Measurements from ENCODE around the gene PRSS1. TPM values are rescaled to one million over a fixed set of nuclear protein-coding genes. Genes with fewer than 3 reads are reported as not detected.

The PRSS1 gene
- total and polyA plus RNA-seq, 2 experiments from 2014 or later = not detected

- TF ChIP-seq, protein P1, sequence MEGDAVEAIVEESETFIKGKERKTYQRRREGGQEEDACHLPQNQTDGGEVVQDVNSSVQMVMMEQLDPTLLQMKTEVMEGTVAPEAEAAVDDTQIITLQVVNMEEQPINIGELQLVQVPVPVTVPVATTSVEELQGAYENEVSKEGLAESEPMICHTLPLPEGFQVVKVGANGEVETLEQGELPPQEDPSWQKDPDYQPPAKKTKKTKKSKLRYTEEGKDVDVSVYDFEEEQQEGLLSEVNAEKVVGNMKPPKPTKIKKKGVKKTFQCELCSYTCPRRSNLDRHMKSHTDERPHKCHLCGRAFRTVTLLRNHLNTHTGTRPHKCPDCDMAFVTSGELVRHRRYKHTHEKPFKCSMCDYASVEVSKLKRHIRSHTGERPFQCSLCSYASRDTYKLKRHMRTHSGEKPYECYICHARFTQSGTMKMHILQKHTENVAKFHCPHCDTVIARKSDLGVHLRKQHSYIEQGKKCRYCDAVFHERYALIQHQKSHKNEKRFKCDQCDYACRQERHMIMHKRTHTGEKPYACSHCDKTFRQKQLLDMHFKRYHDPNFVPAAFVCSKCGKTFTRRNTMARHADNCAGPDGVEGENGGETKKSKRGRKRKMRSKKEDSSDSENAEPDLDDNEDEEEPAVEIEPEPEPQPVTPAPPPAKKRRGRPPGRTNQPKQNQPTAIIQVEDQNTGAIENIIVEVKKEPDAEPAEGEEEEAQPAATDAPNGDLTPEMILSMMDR (conservative IDR thresholded peaks at IDR 0.05; ENCODE audit: low read depth in 2 of 2) = no peak
These were observed 21.5 kb downstream of the PRSS1 start, which contains the start of gene PRSS2 (continued) for GRCh38 chr7:142770661-142771352.

DNA sequence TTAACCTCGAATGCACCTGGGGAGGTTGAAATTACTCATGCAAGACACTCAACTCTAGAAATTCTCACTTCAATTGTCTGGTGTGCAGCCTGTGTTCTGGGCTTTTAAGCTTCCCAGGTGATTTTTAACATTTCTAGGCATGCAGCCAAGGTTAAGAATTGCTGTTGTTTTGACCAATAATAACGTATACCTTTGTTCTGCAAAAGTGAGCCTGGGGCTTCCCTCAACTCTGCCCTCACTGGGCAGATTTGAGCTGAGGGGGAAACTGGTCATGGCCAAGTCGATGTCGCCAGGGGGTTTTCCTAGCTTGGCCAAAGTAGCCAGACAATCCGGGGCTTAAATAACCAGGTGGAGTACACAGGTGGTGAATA, 22.1 kb downstream of the PRSS1 start:
- Mint-ChIP-seq H3K27me3 (ENCODE audit: insufficient read depth, low read depth, poor library complexity) (peaks cover 4% of the 10 kb centered on the region), H3K27ac (no peak overlapping the region), H3K36me3 (ENCODE audit: low read depth) (no peaks in the 10 kb centered on the region), H3K4me1 (peaks cover 3% of the 10 kb centered on the region; the same call in 1 of the 3 replicates), H3K4me3 (no peak overlapping the region), H3K9me3 (no peaks in the 10 kb centered on the region; the same call in 1 of the 3 replicates)
- H3K4me1 ChIP-seq (ENCODE audit: insufficient read depth) = no peaks in the 10 kb centered on the region
- H3K27me3 ChIP-seq (ENCODE audit: insufficient read depth) = no peaks in the 10 kb centered on the region
- H2AFZ ChIP-seq = no peak overlapping the region
- ATAC-seq = no peak
- H3F3A ChIP-seq (replicated peaks; ENCODE audit: low read depth) = no peaks in the 10 kb centered on the region
- DNase-seq (ENCODE audit: low spot score) = no peak
- H3K36me3 ChIP-seq (ENCODE audit: insufficient read depth) = no peaks in the 10 kb centered on the region
- no peak overlapping the region for H3K4me3 ChIP-seq
- no peak overlapping the region for H3K4me2 ChIP-seq
- H4K20me1 ChIP-seq (replicated peaks; ENCODE audit: insufficient read depth) = no peaks in the 10 kb centered on the region
- no peaks in the 10 kb centered on the region for H3K79me2 ChIP-seq (replicated peaks; ENCODE audit: insufficient read depth)
- H3K9me2 ChIP-seq (ENCODE audit: insufficient read depth) = no peaks in the 10 kb centered on the region
- H3K27ac ChIP-seq (ENCODE audit: low read depth) = no peak overlapping the region
- no peak for TF ChIP-seq JUNB (IDR thresholded peaks at IDR 0.05; ENCODE audit: unreplicated experiment)
- TF ChIP-seq NANOG (IDR thresholded peaks at IDR 0.05; ENCODE audit: borderline replicate concordance) = no peak
- TF ChIP-seq ZNF114 (CRISPR knock-in tag; IDR thresholded peaks at IDR 0.05) = no peak
- no peak for TF ChIP-seq ZNF331 (CRISPR knock-in tag; IDR thresholded peaks at IDR 0.05; ENCODE audit: low read depth)
- TF ChIP-seq, protein P1 (conservative IDR thresholded peaks at IDR 0.05; ENCODE audit: low read depth in 2 of 2) = no peak
- no peak for TF ChIP-seq POLR2AphosphoS5 (IDR thresholded peaks at IDR 0.05; ENCODE audit: low read depth)
- no peak for TF ChIP-seq ETS1 (IDR thresholded peaks at IDR 0.05)
- TF ChIP-seq CREB1 (CRISPR knock-in tag; IDR thresholded peaks at IDR 0.05; ENCODE audit: low read depth) = no peak
- no peak for TF ChIP-seq EZH2 (IDR thresholded peaks at IDR 0.05; ENCODE audit: low read depth, unreplicated experiment)
- TF ChIP-seq, protein P2, sequence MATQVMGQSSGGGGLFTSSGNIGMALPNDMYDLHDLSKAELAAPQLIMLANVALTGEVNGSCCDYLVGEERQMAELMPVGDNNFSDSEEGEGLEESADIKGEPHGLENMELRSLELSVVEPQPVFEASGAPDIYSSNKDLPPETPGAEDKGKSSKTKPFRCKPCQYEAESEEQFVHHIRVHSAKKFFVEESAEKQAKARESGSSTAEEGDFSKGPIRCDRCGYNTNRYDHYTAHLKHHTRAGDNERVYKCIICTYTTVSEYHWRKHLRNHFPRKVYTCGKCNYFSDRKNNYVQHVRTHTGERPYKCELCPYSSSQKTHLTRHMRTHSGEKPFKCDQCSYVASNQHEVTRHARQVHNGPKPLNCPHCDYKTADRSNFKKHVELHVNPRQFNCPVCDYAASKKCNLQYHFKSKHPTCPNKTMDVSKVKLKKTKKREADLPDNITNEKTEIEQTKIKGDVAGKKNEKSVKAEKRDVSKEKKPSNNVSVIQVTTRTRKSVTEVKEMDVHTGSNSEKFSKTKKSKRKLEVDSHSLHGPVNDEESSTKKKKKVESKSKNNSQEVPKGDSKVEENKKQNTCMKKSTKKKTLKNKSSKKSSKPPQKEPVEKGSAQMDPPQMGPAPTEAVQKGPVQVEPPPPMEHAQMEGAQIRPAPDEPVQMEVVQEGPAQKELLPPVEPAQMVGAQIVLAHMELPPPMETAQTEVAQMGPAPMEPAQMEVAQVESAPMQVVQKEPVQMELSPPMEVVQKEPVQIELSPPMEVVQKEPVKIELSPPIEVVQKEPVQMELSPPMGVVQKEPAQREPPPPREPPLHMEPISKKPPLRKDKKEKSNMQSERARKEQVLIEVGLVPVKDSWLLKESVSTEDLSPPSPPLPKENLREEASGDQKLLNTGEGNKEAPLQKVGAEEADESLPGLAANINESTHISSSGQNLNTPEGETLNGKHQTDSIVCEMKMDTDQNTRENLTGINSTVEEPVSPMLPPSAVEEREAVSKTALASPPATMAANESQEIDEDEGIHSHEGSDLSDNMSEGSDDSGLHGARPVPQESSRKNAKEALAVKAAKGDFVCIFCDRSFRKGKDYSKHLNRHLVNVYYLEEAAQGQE (IDR thresholded peaks at IDR 0.05; ENCODE audit: unreplicated experiment) = no peak

All from GM23338 (cell line).